GM19463 (cell line): ENCODE data around the gene TOM1L2.
"Not testable (repeated sequence)": the region's sequence is repeated elsewhere in the genome, so short reads cannot be mapped to it uniquely, and the experiment has no call there.

Experiments used
- ATAC-seq: cut with Tn5 transposase; IDR thresholded peaks from one replicate; pipeline ENCODE4 v1.9.1; 2021; ENCODE audit warnings: mild to moderate bottlenecking, moderate library complexity; ENCODE audit not compliant: unreplicated experiment

Gene TOM1L2

GRCh38 chr17:17810895-17811248, 161.3 kb downstream of the TOM1L2 start:
- ATAC-seq = no peak

- ATAC-seq = no peak
These were observed 161.9 kb downstream of the TOM1L2 start for GRCh38 chr17:17810084-17810894.

GRCh38 chr17:17809531-17810083, 162.6 kb downstream of the TOM1L2 start:
- no peak for ATAC-seq

GRCh38 chr17:17808706-17809432, 163.3 kb downstream of the TOM1L2 start:
- ATAC-seq = peak; percentile 74

- ATAC-seq = not testable (repeated sequence)
These were observed 164.0 kb downstream of the TOM1L2 start for GRCh38 chr17:17808200-17808599.

GRCh38 chr17:17807440-17807839, 164.8 kb downstream of the TOM1L2 start:
- ATAC-seq = no peak

GRCh38 chr17:17806611-17807274, 165.5 kb downstream of the TOM1L2 start:
- no peak for ATAC-seq

GRCh38 chr17:17806035-17806434, 166.2 kb downstream of the TOM1L2 start:
- no peak for ATAC-seq

GRCh38 chr17:17805575-17805974, 166.6 kb downstream of the TOM1L2 start:
- ATAC-seq = no peak

GRCh38 chr17:17804007-17804406, 168.2 kb downstream of the TOM1L2 start:
- no peak for ATAC-seq

- no peak for ATAC-seq
These were observed 170.3 kb downstream of the TOM1L2 start for GRCh38 chr17:17801800-17802481.

GRCh38 chr17:17800504-17801021, 171.6 kb downstream of the TOM1L2 start:
- no peak for ATAC-seq

GRCh38 chr17:17798573-17799255, 173.5 kb downstream of the TOM1L2 start:
- no peak for ATAC-seq

- ATAC-seq = no peak
These were observed 174.1 kb downstream of the TOM1L2 start for GRCh38 chr17:17798010-17798556.

GRCh38 chr17:17797119-17797809, 174.9 kb downstream of the TOM1L2 start:
- no peak for ATAC-seq

- ATAC-seq = no peak
These were observed 175.5 kb downstream of the TOM1L2 start for GRCh38 chr17:17796787-17797061.

GRCh38 chr17:17795946-17796786, 176.0 kb downstream of the TOM1L2 start:
- no peak for ATAC-seq

GRCh38 chr17:17795296-17795695, 176.9 kb downstream of the TOM1L2 start:
- ATAC-seq = no peak

- no peak for ATAC-seq
These were observed 177.8 kb downstream of the TOM1L2 start for GRCh38 chr17:17794382-17794781.
